ENCODE data around the gene ANXA6.

DNA sequence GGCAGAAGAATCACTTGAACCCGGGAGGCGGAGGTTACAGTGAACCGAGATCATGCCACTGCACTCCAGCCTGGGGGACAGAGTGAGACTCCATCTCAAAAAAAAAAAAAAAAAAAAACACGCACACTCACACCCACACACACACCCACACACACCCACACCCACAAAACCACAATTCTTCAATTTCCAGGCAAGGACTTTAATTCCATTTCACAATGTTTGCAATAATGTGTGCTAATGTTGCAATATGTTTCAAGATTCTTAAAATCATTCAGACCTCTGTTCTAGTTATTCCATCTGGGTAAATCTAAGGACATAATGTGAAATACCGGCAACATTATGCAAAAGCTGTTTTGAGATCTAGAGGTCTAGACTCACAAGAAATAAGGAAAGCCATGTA is 38.0 kb upstream of the ANXA6 start:
- no peak for TF ChIP-seq NRF1 (conservative IDR thresholded peaks at IDR 0.05; ENCODE audit: low read depth, low read length)
- TF ChIP-seq NR2C2 (IDR thresholded peaks at IDR 0.05; ENCODE audit: borderline replicate concordance, control insufficient read depth, insufficient read length, low read depth), result no peak
- TF ChIP-seq RAD21 (IDR thresholded peaks at IDR 0.05; ENCODE audit: insufficient read depth, low read depth, low read length), result no peak
- TF ChIP-seq CBX5 (IDR thresholded peaks at IDR 0.05; ENCODE audit: low read depth), result no peak
- no peak for TF ChIP-seq EP300 (IDR thresholded peaks at IDR 0.05; ENCODE audit: borderline replicate concordance in 1 of 2, control insufficient read depth in 1 of 2, low read depth in 2 of 2, low read length in 2 of 2)
